Daoy (cell line): ENCODE results near the gene CELF4. TPM values are rescaled to one million over a fixed set of nuclear protein-coding genes. Genes with fewer than 3 reads are reported as not detected.

Experiments
- DNase-seq: peaks from one replicate; pipeline ENCODE4 v3.0.0-alpha.2; 2015; ENCODE audit warnings: low read depth
- total RNA-seq: library from RNA; depleted of rRNA; stranded (reverse); fragments of >200 nt; shearing (Covaris generic); gene quantifications from 2 replicates; pipeline ENCODE4 v1.2.3, GENCODE V29; 2014

CELF4 gene
- total RNA-seq, 1 experiment from 2014 or later, result not detected

- DNase-seq, result no peak
Observed at GRCh38 chr18:37443325-37444055, 122.1 kb downstream of the CELF4 start.

GRCh38 chr18:37442477-37442876 lies 123.1 kb downstream of the CELF4 start:
- no peak for DNase-seq

- DNase-seq, result no peak
Observed at GRCh38 chr18:37441821-37442220, 123.8 kb downstream of the CELF4 start.

- no peak for DNase-seq
Observed at GRCh38 chr18:37440206-37440605, 125.4 kb downstream of the CELF4 start.

GRCh38 chr18:37438417-37439180 lies 127.0 kb downstream of the CELF4 start:
- DNase-seq, result no peak

GRCh38 chr18:37435996-37436395 lies 129.6 kb downstream of the CELF4 start:
- no peak for DNase-seq

- no peak for DNase-seq
Observed at GRCh38 chr18:37435150-37435867, 130.3 kb downstream of the CELF4 start.

- DNase-seq, result no peak
Observed at GRCh38 chr18:37434161-37434860, 131.3 kb downstream of the CELF4 start.

- no peak for DNase-seq
Observed at GRCh38 chr18:37432436-37433195, 133.0 kb downstream of the CELF4 start.

GRCh38 chr18:37430357-37431076 lies 135.1 kb downstream of the CELF4 start:
- DNase-seq, result no peak

- no peak for DNase-seq
Observed at GRCh38 chr18:37429791-37430190, 135.8 kb downstream of the CELF4 start.

- DNase-seq, result no peak
Observed at GRCh38 chr18:37428288-37428974, 137.2 kb downstream of the CELF4 start.

GRCh38 chr18:37426586-37426985 lies 139.0 kb downstream of the CELF4 start:
- DNase-seq, result no peak

- DNase-seq, result no peak
Observed at GRCh38 chr18:37425222-37425621, 140.4 kb downstream of the CELF4 start.

GRCh38 chr18:37424507-37424906 lies 141.1 kb downstream of the CELF4 start:
- DNase-seq, result no peak

- no peak for DNase-seq
Observed at GRCh38 chr18:37422596-37422995, 143.0 kb downstream of the CELF4 start.

- no peak for DNase-seq
Observed at GRCh38 chr18:37422116-37422515, 143.5 kb downstream of the CELF4 start.

- peak; percentile 7 for DNase-seq
Observed at GRCh38 chr18:37421341-37422077, 144.1 kb downstream of the CELF4 start.

- no peak for DNase-seq
Observed at GRCh38 chr18:37420315-37420880, 145.2 kb downstream of the CELF4 start.
